T-helper 2 cell treated with Interferon-gamma antibody and Interleukin-4, amounts not matched to agents 5 μg/mL and 100 μg/mL, for 36 hours (primary cell): ENCODE results near the gene NCOA4.
"Not testable (repeated sequence)": the region's sequence is repeated elsewhere in the genome, so short reads cannot be mapped to it uniquely, and the experiment has no call there.

Source experiments
- DNase-seq: peaks from one replicate; pipeline ENCODE4 v3.0.0; 2021; ENCODE audit warnings: low spot score
- H3K27ac Mint-ChIP-seq: one replicate; pipeline ENCODE4 v1.8.0; 2021; ENCODE audit warnings: mild to moderate bottlenecking, mixed read lengths
- H3K27me3 Mint-ChIP-seq: one replicate; pipeline ENCODE4 v1.8.0; 2021; ENCODE audit warnings: low read depth, mixed read lengths
- H3K36me3 Mint-ChIP-seq: one replicate; pipeline ENCODE4 v1.8.0; 2021; ENCODE audit warnings: low read depth, mixed read lengths
- H3K4me1 Mint-ChIP-seq: one replicate; pipeline ENCODE4 v1.8.0; 2021; ENCODE audit warnings: low read depth, mixed read lengths
- H3K4me3 Mint-ChIP-seq: one replicate; pipeline ENCODE4 v1.8.0; 2022; ENCODE audit warnings: mild to moderate bottlenecking, moderate library complexity, mixed read lengths
- H3K9me3 Mint-ChIP-seq: one replicate; pipeline ENCODE4 v1.8.0; 2021; ENCODE audit warnings: mixed read lengths

The NCOA4 gene

GRCh38 chr10:45971742-45972105 is 58.7 kb downstream of the NCOA4 start:
- peaks cover 17% of the 10 kb centered on the region for H3K4me1 Mint-ChIP-seq
- H3K9me3 Mint-ChIP-seq, DNase-seq, H3K27me3 Mint-ChIP-seq: not testable (repeated sequence)
- H3K27ac Mint-ChIP-seq = peak overlapping the region; percentile 83
- peaks cover 18% of the 10 kb centered on the region for H3K36me3 Mint-ChIP-seq
- H3K4me3 Mint-ChIP-seq = peak overlapping the region; percentile 96

- DNase-seq, H3K27me3 Mint-ChIP-seq, H3K27ac Mint-ChIP-seq, H3K9me3 Mint-ChIP-seq: not testable (repeated sequence)
- peaks cover 17% of the 10 kb centered on the region for H3K4me1 Mint-ChIP-seq
- H3K36me3 Mint-ChIP-seq = peaks cover 16% of the 10 kb centered on the region
- H3K4me3 Mint-ChIP-seq = peak overlapping the region; percentile 96
These were observed 59.4 kb downstream of the NCOA4 start for GRCh38 chr10:45971019-45971418.

DNA sequence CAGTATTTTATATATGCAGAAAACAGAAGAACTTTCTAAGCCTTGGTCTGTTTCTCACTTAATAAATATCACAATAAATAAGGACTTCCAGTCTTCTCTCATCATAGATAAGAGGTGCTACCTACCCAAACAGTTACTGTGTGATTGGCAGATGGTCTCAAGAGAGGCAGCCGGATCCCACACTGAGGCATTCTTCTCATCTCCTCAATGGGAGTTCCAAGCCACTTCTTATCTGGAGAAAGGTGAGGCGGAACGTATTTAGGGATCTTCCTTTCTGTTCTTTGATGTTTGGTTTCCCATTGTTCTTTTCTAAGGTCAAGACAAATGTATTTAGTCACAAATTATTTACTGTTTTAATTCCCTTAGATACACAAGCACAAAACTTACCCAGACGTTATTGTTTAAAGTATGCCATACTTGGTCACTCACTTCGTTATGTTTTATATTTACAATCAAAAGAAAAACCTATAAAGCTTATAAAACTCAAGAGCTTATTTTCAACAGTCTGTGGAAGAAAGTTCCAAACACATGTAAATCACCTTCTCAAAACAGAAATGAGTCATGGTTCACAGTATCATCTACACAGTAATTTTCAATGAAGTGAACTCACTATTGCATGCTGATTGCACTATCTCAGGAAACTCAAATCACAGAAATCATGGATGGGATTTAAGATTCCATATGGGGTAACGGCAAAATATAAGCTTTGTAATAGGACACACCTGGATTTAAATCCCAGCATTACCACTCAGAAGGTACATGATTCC is 67.6 kb downstream of the NCOA4 start:
- H3K36me3 Mint-ChIP-seq, H3K27ac Mint-ChIP-seq, H3K27me3 Mint-ChIP-seq: not testable (repeated sequence)

GRCh38 chr10:45957928-45958327 is 72.5 kb downstream of the NCOA4 start:
- H3K27ac Mint-ChIP-seq, H3K9me3 Mint-ChIP-seq, H3K4me3 Mint-ChIP-seq, DNase-seq, H3K4me1 Mint-ChIP-seq, H3K27me3 Mint-ChIP-seq, H3K36me3 Mint-ChIP-seq: not testable (repeated sequence)

More for the DNA sequence above, 67.6 kb downstream of the NCOA4 start:
- not testable (repeated sequence) for H3K9me3 Mint-ChIP-seq, H3K4me3 Mint-ChIP-seq, H3K4me1 Mint-ChIP-seq, DNase-seq

- not testable (repeated sequence) for DNase-seq, H3K27ac Mint-ChIP-seq, H3K4me1 Mint-ChIP-seq, H3K4me3 Mint-ChIP-seq, H3K9me3 Mint-ChIP-seq, H3K36me3 Mint-ChIP-seq, H3K27me3 Mint-ChIP-seq
These were observed 73.8 kb downstream of the NCOA4 start for GRCh38 chr10:45956634-45957033.
